Measurements from ENCODE around the gene SANBR.

Gene SANBR

GRCh38 chr2:61089797-61090196 lies 24.1 kb downstream of the SANBR start:
- DNase-seq (ENCODE audit: low spot score), result no peak

GRCh38 chr2:61090386-61090921 lies 24.8 kb downstream of the SANBR start:
- no peak for DNase-seq (ENCODE audit: low spot score)

GRCh38 chr2:61091485-61091884 lies 25.8 kb downstream of the SANBR start:
- DNase-seq (ENCODE audit: low spot score), result no peak

GRCh38 chr2:61096438-61096837 lies 30.8 kb downstream of the SANBR start:
- no peak for DNase-seq (ENCODE audit: low spot score)

- no peak for DNase-seq (ENCODE audit: low spot score)
These were observed 35.1 kb downstream of the SANBR start for GRCh38 chr2:61100801-61101200.

GRCh38 chr2:61109291-61109690 lies 43.6 kb downstream of the SANBR start:
- DNase-seq (ENCODE audit: low spot score), result no peak

GRCh38 chr2:61111708-61112107 lies 46.0 kb downstream of the SANBR start:
- DNase-seq (ENCODE audit: low spot score), result no peak

- no peak for DNase-seq (ENCODE audit: low spot score)
These were observed 48.5 kb downstream of the SANBR start for GRCh38 chr2:61114147-61114546.
